Effector CD4-positive, alpha-beta T cell (primary cell): ENCODE measurements around the gene HOXC10.

Experiments used
- DNase-seq: peaks from one replicate; pipeline ENCODE4 v3.0.0-alpha.2; 2020

The HOXC10 gene

GRCh38 chr12:54017027-54017788 is 32.3 kb downstream of the HOXC10 start:
- DNase-seq, result no peak

- peak; percentile 53 for DNase-seq
Observed at GRCh38 chr12:54017878-54018467, 33.0 kb downstream of the HOXC10 start.

- DNase-seq, result no peak
Observed at GRCh38 chr12:54018468-54018984, 33.6 kb downstream of the HOXC10 start.

- no peak for DNase-seq
Observed at GRCh38 chr12:54019091-54019811, 34.3 kb downstream of the HOXC10 start.

- no peak for DNase-seq
Observed at GRCh38 chr12:54019924-54020590, 35.1 kb downstream of the HOXC10 start.

GRCh38 chr12:54020591-54021405 is 35.9 kb downstream of the HOXC10 start:
- no peak for DNase-seq

- no peak for DNase-seq
Observed at GRCh38 chr12:54021432-54022013, 36.6 kb downstream of the HOXC10 start.

GRCh38 chr12:54022960-54023884 is 38.3 kb downstream of the HOXC10 start:
- no peak for DNase-seq

GRCh38 chr12:54024127-54024526 is 39.2 kb downstream of the HOXC10 start:
- DNase-seq, result no peak

GRCh38 chr12:54024581-54025305 is 39.8 kb downstream of the HOXC10 start:
- no peak for DNase-seq

GRCh38 chr12:54025499-54026405 is 40.8 kb downstream of the HOXC10 start:
- DNase-seq, result no peak

- no peak for DNase-seq
Observed at GRCh38 chr12:54026640-54027441, 41.9 kb downstream of the HOXC10 start.

- DNase-seq, result no peak
Observed at GRCh38 chr12:54027442-54027786, 42.5 kb downstream of the HOXC10 start.

- no peak for DNase-seq
Observed at GRCh38 chr12:54028314-54029201, 43.6 kb downstream of the HOXC10 start, which contains the start of gene HOXC6. HOXC6 (plus strand) TSS chr12:54028440; CDS start chr12:54028522, 82 bp downstream.

- DNase-seq, result no peak
Observed at GRCh38 chr12:54029529-54030441, 44.8 kb downstream of the HOXC10 start.

- no peak for DNase-seq
Observed at GRCh38 chr12:54030442-54030801, 45.5 kb downstream of the HOXC10 start.
